DLD1 (cell line): Measurements from ENCODE around the gene ATAD5.

Experiments
- in situ Hi-C: cut with HindIII; loops from 2 replicates; pipeline ENCODE4 v1.10.0; 2017; ENCODE audit warnings: low sequenced_read_pairs

Gene ATAD5

GRCh38 chr17:30823421-30823820 lies 8.3 kb upstream of the ATAD5 start:
- in situ Hi-C loops, result no loop called here

DNA sequence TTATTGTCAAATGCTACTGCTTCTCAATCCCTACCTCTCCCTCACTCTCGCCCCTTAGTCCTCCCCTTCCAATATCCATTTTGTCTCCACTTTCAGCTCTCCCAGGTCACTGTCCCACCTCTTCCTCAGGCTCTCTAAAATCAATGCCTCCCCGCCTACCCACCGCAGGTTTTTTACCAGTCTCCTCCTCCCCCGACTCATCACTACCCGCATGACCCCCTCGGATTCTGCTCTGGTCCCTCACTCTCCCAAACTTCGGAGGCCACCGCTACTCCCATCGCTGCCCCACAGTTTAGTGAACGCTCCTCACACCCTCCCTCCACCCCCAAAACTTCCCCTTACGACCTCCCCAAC lies 7.8 kb upstream of the ATAD5 start:
- in situ Hi-C loops, result no loop called here

DNA sequence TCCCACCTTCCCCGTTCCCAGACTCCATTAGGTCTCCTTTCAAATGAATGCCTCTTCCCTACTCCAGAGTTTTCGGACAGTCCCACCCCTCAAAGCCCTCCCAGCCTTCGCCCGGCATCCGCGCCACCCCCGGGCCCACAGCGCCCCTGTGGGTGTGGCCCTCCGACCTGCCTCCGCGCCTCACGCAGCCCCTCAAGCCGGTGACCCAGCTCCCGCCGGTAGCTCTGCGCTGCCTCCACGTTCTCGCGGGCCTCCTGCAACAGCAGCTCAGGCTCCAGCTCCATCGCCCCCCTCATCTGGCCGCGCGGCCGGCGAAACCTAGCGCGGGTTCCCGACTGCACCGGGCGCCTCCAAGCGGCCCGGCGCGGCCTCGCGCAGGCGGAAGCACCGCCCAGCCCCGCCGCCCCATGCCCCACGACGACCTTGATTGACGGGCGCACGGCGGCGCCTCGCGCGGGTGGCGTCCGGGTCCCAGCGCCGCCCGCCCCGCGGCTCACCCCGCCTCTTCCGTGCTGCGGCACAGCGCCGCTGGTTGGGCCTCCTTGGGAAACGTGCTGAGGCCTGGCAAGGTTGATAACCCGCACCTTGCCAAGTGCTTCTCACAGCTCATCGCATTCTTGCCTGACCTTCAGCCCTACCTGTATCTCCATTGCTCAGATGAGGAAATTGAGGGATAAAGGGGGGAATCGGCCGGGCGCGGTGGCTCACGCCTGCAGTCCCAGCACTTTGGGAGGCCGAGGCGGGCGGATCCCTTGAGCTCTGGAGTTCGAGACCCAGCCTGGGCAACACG lies 7.2 kb upstream of the ATAD5 start, which contains the start of gene CRLF3:
Gene CRLF3, minus strand, starts transcription at position 337 of the 790 bp plus-strand sequence. Its CDS starts 41 bp downstream, at position 296.
- in situ Hi-C loops, result no loop called here

- in situ Hi-C loops, result no loop called here
These were observed 4.7 kb upstream of the ATAD5 start for GRCh38 chr17:30827082-30827481.

GRCh38 chr17:30829022-30829421 lies 2.7 kb upstream of the ATAD5 start:
- in situ Hi-C loops, result no loop called here

DNA sequence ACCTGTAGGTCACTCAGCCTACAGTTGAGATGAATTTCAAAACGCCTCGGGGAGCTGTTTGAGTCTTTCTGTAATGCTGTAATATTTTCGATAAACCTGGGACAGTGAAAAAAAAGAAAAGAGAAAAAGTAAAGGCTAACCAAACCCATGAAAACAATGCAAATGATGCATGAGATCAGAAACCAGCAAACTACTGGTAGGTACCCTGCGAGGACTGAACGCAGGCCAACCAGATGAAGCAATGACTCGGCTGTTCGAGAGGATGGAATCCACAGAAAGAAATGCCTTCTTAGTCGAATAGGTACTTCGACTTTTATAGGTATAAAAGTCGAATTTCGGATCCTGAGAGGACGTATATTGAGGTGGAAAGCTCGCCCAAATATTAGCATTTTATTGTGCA lies 509 bp upstream of the ATAD5 start:
- in situ Hi-C loops, result no loop called here

DNA sequence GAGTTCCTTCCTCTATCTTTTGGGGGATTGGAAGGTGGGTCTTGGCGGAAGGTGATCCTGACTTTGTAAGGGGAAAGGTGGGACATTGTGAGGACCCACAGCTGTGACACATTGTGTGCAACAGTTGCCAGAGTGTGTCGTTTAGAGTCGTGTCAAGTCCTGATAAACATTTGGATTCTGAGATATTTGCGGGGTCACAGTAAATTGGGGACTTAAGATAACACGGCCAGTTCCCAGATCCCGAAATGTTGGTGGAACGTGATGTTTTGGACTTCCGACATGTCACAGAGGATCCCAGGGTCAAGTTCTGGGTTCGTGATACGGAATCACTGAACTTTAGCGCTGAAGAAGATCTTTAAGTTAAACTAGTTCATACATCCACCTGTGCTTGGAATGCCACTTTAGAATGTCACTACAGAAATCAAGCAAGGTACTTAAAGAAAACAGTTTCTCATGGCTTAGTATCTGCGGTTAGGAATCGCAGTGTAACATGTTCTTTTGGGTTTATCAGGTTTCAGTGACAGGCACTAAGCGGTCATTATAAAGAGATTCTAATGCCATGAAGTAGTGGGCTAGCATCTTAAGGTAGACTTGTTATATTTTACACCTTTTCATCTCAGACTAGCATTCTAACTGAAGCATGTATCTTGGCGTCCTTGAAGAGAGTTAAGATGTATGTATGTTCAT lies 815 bp downstream of the ATAD5 start:
- in situ Hi-C loops, result no loop called here

DNA sequence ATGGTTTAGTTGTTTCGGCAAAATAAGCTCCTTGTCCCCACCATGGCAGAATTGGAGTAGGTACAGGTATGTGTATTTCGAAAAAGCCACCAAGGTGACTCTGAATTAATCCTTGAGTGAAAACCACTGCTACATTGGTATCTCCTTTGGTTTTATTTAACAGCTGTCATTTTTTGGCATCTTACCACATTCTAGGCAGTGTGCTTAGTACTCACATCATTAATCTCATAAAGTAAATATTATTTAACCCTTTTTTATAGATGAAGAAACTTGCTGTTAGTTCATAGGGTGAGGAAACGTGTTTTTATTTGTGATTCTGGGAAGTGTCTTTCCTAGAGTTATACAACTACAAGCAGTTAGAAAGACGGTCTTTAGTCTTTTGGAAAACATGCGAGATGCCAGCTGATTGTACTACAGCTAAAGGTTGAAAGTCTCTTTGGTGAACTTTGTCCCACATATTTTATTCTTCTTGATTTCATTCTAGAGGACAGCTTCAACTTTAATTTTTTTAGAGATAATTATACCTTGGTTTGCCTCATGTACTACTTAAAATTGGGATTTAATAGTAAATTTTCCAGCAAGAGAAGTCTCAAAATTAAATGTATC lies 6.5 kb downstream of the ATAD5 start:
- in situ Hi-C loops, result no loop called here

DNA sequence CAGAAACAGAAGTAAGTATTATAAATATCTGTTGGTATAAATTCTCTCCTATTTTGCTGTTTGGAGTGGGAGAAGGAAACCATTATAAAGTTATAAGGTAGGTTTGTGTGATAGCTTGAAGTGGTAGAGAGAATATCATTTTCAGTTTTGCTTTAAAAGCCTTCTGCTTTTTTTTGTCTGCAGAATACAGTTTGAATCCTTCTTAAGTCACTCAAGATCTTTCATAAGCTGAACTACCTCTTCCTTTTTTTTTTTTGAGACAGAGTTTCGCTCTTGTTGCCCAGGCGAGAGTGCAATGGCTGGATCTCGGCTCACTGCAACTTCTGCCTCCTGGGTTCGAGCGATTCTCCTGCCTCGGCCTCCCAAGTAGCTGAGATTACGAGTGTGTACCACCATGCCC lies 9.0 kb downstream of the ATAD5 start:
- in situ Hi-C loops, result no loop called here

GRCh38 chr17:30848021-30848420 lies 16.3 kb downstream of the ATAD5 start:
- in situ Hi-C loops, result no loop called here

DNA sequence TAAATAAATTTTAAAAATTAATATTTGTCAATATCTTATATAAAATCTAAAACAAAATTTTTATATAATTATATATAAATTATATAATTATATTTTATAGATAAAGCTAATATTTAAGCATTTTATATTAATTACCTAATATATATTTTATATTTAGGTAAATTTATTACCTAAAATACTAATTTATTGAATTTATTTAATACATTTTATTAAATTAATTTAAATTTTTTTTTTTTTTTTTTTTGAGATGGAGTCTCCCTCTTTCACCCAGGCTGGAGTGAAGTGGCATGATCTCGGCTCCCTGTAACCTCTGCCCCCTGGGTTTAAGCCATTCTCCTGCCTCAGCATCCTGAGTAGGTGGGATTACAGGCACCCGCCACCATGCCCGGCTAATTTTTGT lies 22.4 kb downstream of the ATAD5 start:
- in situ Hi-C loops, result no loop called here

DNA sequence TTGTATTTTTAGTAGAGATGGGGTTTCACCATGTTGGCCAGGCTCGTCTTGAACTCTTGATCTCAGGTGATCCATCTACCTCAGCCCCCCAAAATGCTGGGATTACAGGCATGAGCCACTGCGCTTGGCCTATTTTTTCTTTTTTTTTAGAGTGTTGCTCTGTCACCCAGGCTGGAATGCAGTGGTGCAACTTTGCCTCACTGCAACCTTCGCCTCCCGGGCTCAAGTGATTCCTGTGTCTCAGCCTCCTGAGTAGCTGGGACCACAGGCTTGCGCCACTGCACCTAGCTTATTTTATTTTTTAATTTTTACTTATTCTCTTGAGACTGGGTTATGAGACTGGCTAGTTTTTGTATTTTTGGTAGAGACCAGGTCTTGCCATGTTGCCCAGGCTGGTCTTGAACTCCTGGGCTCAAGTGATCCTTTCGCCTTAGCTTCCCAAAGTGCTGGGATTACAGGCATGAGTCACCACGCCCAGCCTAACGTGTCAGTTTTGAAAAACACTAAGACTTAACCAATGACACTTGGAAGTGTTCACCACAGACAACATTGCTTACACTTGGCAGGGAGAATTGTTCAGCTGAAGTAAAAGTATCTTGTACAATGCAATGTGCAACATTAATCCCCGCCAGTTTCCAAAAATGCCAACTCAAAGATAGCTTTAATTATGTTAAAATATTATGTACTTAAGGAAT lies 26.9 kb downstream of the ATAD5 start:
- in situ Hi-C loops, result no loop called here

- in situ Hi-C loops, result no loop called here
These were observed 32.9 kb downstream of the ATAD5 start for GRCh38 chr17:30864636-30865035.

- in situ Hi-C loops, result no loop called here
These were observed 37.2 kb downstream of the ATAD5 start for GRCh38 chr17:30869005-30869404.

GRCh38 chr17:30886187-30886586 lies 54.4 kb downstream of the ATAD5 start:
- in situ Hi-C loops, result no loop called here

GRCh38 chr17:30894236-30894635 lies 62.5 kb downstream of the ATAD5 start:
- in situ Hi-C loops, result no loop called here

DNA sequence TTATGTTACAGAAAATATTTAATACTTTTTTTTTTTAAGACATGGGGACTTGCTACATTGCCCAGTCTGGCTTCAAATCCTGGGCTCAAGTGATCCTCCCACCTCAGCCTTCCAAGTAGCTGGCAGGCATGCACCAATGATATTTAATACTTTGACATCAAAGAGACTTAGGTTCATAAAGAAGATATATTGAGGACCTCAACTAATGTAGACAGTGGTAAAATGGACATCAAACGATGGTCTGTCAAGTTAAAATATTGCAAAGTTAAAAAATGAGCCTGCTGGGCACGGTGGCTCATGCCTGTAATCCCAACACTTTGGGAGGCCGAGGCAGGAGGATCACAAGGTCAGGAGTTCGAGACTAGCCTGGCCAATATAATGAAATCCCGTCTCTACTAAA lies 65.5 kb downstream of the ATAD5 start:
- in situ Hi-C loops, result no loop called here

GRCh38 chr17:30905742-30906100 lies 74.0 kb downstream of the ATAD5 start:
- in situ Hi-C loops, result no loop called here

- in situ Hi-C loops, result no loop called here
These were observed 74.5 kb downstream of the ATAD5 start, which contains the start of gene TEFM for GRCh38 chr17:30906101-30906911. Gene TEFM, minus strand, starts transcription at chr17:30906238. Its CDS starts 40 bp downstream, at chr17:30906198.

- in situ Hi-C loops, result no loop called here
These were observed 77.1 kb downstream of the ATAD5 start for GRCh38 chr17:30908717-30909420.
